Osteoblast (primary cell): ENCODE measurements around the gene SNX8. TPM values are rescaled to one million over a fixed set of nuclear protein-coding genes. Genes with fewer than 3 reads are reported as not detected.

Experiments
- DNase-seq: peaks from one replicate; pipeline ENCODE4 v3.0.0; 2011; ENCODE audit warnings: low spot score, mixed read lengths; ENCODE audit not compliant: insufficient read length; ENCODE audit errors: missing footprints
- H2AFZ ChIP-seq: 2 replicates; pipeline ENCODE4 v1.6.0; 2011; ENCODE audit warnings: mild to moderate bottlenecking, low read length
- H3K27ac ChIP-seq: 2 replicates; pipeline ENCODE4 v1.5.1; 2011; ENCODE audit warnings: mild to moderate bottlenecking, low read depth, low read length, moderate library complexity
- H3K27me3 ChIP-seq: 2 replicates; pipeline ENCODE4 v1.6.0; 2012; ENCODE audit warnings: mild to moderate bottlenecking, control low read depth, inconsistent platforms, low read length, moderate library complexity; ENCODE audit not compliant: insufficient read depth
- H3K36me3 ChIP-seq: 2 replicates; pipeline ENCODE4 v1.5.1; 2011; ENCODE audit warnings: mild to moderate bottlenecking, low read length, control low read depth, moderate library complexity; ENCODE audit not compliant: insufficient read depth
- H3K4me1 ChIP-seq: 2 replicates; pipeline ENCODE4 v1.5.1; 2011; ENCODE audit warnings: mild to moderate bottlenecking, low read length, control low read depth, moderate library complexity; ENCODE audit not compliant: insufficient read depth
- H3K4me2 ChIP-seq: 2 replicates; pipeline ENCODE4 v1.6.0; 2011; ENCODE audit warnings: mild to moderate bottlenecking, low read length; ENCODE audit not compliant: insufficient read depth
- H3K4me3 ChIP-seq: fragments of 200-600 bp; sonication (generic); 3 replicates; pipeline ENCODE4 v1.5.1; 2012; ENCODE audit warnings: mild to moderate bottlenecking, low read length, inconsistent platforms; ENCODE audit not compliant: insufficient read depth
- H3K79me2 ChIP-seq: 2 replicates; pipeline ENCODE4 v1.6.0; 2012; ENCODE audit warnings: mild to moderate bottlenecking, low read length, control low read depth, inconsistent platforms; ENCODE audit not compliant: insufficient read depth
- H3K9me3 ChIP-seq: 2 replicates; pipeline ENCODE4 v1.5.1; 2011; ENCODE audit warnings: low read depth, low read length, control low read depth
- H4K20me1 ChIP-seq: 2 replicates; pipeline ENCODE4 v1.6.0; 2012; ENCODE audit warnings: mild to moderate bottlenecking, low read length, control low read depth; ENCODE audit not compliant: insufficient read depth
- total RNA-seq: library from RNA; depleted of rRNA; stranded (reverse); fragments of >200 nt; gene quantifications from 2 replicates; pipeline ENCODE4 v1.2.3, GENCODE V29; 2012
- TF ChIP-seq, protein P1 (sequence below): IDR thresholded peaks from 2 replicates; pipeline ENCODE4 v1.5.1; 2011; ENCODE audit warnings: mild to moderate bottlenecking, low read depth, low read length, moderate library complexity; ENCODE audit errors: extremely low read depth

The SNX8 gene
- total RNA-seq, 1 donor, result 16.3 TPM

- no peaks in the 10 kb centered on the region for H3K27me3 ChIP-seq
- H2AFZ ChIP-seq, result no peak overlapping the region
- no peak overlapping the region for H3K4me2 ChIP-seq
- H3K9me3 ChIP-seq, result no peaks in the 10 kb centered on the region
- no peak for DNase-seq
- TF ChIP-seq, protein P1, sequence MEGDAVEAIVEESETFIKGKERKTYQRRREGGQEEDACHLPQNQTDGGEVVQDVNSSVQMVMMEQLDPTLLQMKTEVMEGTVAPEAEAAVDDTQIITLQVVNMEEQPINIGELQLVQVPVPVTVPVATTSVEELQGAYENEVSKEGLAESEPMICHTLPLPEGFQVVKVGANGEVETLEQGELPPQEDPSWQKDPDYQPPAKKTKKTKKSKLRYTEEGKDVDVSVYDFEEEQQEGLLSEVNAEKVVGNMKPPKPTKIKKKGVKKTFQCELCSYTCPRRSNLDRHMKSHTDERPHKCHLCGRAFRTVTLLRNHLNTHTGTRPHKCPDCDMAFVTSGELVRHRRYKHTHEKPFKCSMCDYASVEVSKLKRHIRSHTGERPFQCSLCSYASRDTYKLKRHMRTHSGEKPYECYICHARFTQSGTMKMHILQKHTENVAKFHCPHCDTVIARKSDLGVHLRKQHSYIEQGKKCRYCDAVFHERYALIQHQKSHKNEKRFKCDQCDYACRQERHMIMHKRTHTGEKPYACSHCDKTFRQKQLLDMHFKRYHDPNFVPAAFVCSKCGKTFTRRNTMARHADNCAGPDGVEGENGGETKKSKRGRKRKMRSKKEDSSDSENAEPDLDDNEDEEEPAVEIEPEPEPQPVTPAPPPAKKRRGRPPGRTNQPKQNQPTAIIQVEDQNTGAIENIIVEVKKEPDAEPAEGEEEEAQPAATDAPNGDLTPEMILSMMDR, result no peak
- peaks cover 60% of the 10 kb centered on the region for H3K79me2 ChIP-seq
- H3K4me1 ChIP-seq, result no peaks in the 10 kb centered on the region
- H4K20me1 ChIP-seq, result no peaks in the 10 kb centered on the region
- no peak overlapping the region for H3K27ac ChIP-seq
- H3K36me3 ChIP-seq, result no peaks in the 10 kb centered on the region
- no peak overlapping the region for H3K4me3 ChIP-seq
Observed at GRCh38 chr7:2289111-2289586, 25.1 kb downstream of the SNX8 start.

GRCh38 chr7:2288503-2288902, 25.7 kb downstream of the SNX8 start:
- H3K79me2 ChIP-seq, result peaks cover 63% of the 10 kb centered on the region

DNA sequence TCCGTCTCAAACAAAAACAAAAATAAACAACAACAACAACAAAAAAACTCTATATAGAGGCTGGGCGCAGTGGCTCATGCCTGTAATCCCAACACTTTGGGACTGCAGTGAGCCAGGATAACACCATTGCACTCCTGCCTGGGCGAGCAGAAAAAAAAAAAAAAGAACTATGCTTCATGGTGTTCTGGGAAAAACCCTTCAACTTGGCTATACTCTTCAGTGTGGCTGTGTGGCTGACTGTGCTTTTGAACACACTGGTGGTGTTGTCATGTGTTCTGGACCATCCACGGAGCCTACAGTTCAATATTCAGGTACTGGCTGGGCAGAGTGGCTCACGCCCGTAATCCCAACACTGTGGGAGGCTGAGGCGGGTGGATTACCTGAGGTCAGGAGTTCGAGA, 26.5 kb downstream of the SNX8 start:
- no peak overlapping the region for H2AFZ ChIP-seq
- TF ChIP-seq, protein P1, result no peak
- no peaks in the 10 kb centered on the region for H3K4me1 ChIP-seq
- DNase-seq, result no peak
- no peaks in the 10 kb centered on the region for H3K27me3 ChIP-seq
- H3K4me2 ChIP-seq, result no peak overlapping the region
- no peaks in the 10 kb centered on the region for H3K36me3 ChIP-seq
- no peak overlapping the region for H3K4me3 ChIP-seq
- H4K20me1 ChIP-seq, result no peaks in the 10 kb centered on the region
- H3K27ac ChIP-seq, result no peak overlapping the region
- no peaks in the 10 kb centered on the region for H3K9me3 ChIP-seq
- H3K79me2 ChIP-seq, result peaks cover 61% of the 10 kb centered on the region

More at GRCh38 chr7:2288503-2288902, 25.7 kb downstream of the SNX8 start:
- Histone ChIP-seq H3K9me3 (no peaks in the 10 kb centered on the region), H3K4me2 (no peak overlapping the region), H3K27me3 (no peaks in the 10 kb centered on the region), H3K36me3 (no peaks in the 10 kb centered on the region), H2AFZ (no peak overlapping the region), H3K27ac (no peak overlapping the region), H4K20me1 (no peaks in the 10 kb centered on the region), H3K4me3 (no peak overlapping the region), H3K4me1 (no peaks in the 10 kb centered on the region)
- TF ChIP-seq, protein P1, result no peak
- DNase-seq, result peak; percentile 72

DNA sequence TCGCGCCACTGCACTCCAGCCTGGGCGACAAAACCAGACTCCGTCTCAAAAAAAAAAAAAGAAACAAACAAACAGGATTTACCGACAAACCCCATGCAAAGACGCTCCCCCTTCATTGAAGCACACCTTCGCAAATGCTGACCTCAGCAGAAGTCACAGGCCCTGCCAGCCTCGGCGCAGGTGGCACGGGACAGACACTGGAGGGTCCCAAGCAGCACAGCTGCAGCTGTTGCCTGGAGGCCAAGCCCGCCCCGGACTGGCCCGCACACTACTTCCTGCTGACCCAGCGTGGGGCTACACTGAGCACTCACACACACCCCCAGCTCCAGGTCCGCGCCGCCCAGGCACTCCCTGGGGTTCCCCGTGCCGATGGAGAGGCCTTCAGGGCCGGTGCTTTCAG, 31.2 kb downstream of the SNX8 start:
- Histone ChIP-seq H4K20me1 (no peaks in the 10 kb centered on the region), H3K4me3 (no peak overlapping the region), H3K4me1 (peaks cover 9% of the 10 kb centered on the region), H3K27ac (no peak overlapping the region), H3K4me2 (no peak overlapping the region), H3K79me2 (peaks cover 57% of the 10 kb centered on the region), H3K9me3 (no peaks in the 10 kb centered on the region), H2AFZ (no peak overlapping the region), H3K36me3 (no peaks in the 10 kb centered on the region), H3K27me3 (no peaks in the 10 kb centered on the region)
- TF ChIP-seq, protein P1, result no peak
- no peak for DNase-seq
